ENCODE data around the gene NSL1. TPM values are rescaled to one million over a fixed set of nuclear protein-coding genes. Genes with fewer than 3 reads are reported as not detected.
A peak's percentile ranks its signal among the peaks of the same experiment; 100 is the strongest.
"Not testable (repeated sequence)": the region's sequence is repeated elsewhere in the genome, so short reads cannot be mapped to it uniquely, and the experiment has no call there.

NSL1 gene, protein sequence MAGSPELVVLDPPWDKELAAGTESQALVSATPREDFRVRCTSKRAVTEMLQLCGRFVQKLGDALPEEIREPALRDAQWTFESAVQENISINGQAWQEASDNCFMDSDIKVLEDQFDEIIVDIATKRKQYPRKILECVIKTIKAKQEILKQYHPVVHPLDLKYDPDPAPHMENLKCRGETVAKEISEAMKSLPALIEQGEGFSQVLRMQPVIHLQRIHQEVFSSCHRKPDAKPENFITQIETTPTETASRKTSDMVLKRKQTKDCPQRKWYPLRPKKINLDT
- polyA plus RNA-seq (ENCODE audit: insufficient read length in 10 of 10) = 10 to 100 TPM; 30.5 to 36.4 (median 32.6) TPM
- long read RNA-seq, donor 1, transcript NSL1-202 (6 exons, 2,317 nt) = major isoform, 11 of 11 reads
- long read RNA-seq, donor 1, partial matches to known transcripts = 0 of 11 reads
- long read RNA-seq, donor 1, other reads (novel, unspliced or antisense) = 0 of 11 reads
- long read RNA-seq, donor 2, transcript NSL1-202 (6 exons, 2,317 nt) = major isoform, 8 of 17 reads
- long read RNA-seq, donor 2, partial matches to known transcripts = 8 of 17 reads
- long read RNA-seq, donor 2, other reads (novel, unspliced or antisense) = 0 of 17 reads
- long read RNA-seq, donor 3 = 0 reads
- long read RNA-seq, donor 4, transcript NSL1-202 (6 exons, 2,317 nt) = major isoform, 5 of 6 reads
- long read RNA-seq, donor 4, partial matches to known transcripts = 0 of 6 reads
- long read RNA-seq, donor 4, other reads (novel, unspliced or antisense) = 0 of 6 reads
- long read RNA-seq, donor 5, transcript NSL1-202 (6 exons, 2,317 nt) = major isoform, 19 of 20 reads
- long read RNA-seq, donor 5, partial matches to known transcripts = 0 of 20 reads
- long read RNA-seq, donor 5, other reads (novel, unspliced or antisense) = 0 of 20 reads
- long read RNA-seq, donor 6, transcript NSL1-202 (6 exons, 2,317 nt) = major isoform, 12 of 13 reads
- long read RNA-seq, donor 6, partial matches to known transcripts = 0 of 13 reads
- long read RNA-seq, donor 6, other reads (novel, unspliced or antisense) = 0 of 13 reads
- long read RNA-seq, donor 7, transcript NSL1-202 (6 exons, 2,317 nt) = major isoform, 8 of 11 reads
- long read RNA-seq, donor 7, partial matches to known transcripts = 0 of 11 reads
- long read RNA-seq, donor 7, other reads (novel, unspliced or antisense) = 0 of 11 reads
- long read RNA-seq, donor 8, transcript NSL1-202 (6 exons, 2,317 nt) = major isoform, 11 of 12 reads
- long read RNA-seq, donor 8, partial matches to known transcripts = 0 of 12 reads
- long read RNA-seq, donor 8, other reads (novel, unspliced or antisense) = 0 of 12 reads
- long read RNA-seq, donor 9, partial matches to known transcripts = 0 of 3 reads
- long read RNA-seq, donor 9, other reads (novel, unspliced or antisense) = 0 of 3 reads

DNA sequence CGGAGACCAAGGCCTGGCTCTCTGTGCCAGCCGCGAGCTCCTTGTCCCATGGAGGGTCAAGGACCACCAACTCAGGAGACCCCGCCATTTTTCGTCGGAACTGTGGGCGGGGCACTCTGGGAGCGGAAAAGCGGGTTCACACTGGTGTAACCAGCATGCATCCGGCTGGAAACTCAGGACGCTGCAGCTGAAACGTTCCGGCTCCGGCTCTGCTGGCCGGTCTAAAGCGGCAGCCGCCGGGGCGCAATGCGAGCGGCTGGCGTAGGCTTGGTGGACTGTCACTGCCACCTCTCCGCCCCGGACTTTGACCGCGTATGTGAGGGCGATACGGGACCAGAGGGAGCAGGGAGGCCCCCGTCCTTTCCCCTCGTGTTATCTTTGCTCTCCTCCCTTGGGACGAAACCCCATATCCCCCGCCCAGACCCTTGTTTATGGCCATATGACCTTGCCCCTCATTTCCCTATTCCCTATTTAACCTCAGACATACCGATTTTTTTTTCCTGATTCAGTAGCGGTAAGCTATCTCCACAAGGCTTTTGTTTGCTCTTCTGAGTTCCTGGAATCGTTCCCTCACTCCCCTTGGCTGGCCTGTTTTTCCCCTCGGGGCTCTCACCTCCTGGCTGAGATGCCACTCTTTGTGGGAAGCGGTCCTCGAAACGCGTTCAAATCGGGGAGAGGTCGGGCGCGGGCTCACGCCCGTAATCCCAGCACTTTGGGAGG is at the start of gene NSL1, which contains the start of gene TATDN3:
Gene NSL1 (minus strand): TSS at position 102 of the 720 bp plus-strand sequence. CDS start 14 bp downstream, at position 88.
Gene TATDN3 (plus strand): TSS at position 219 of the 720 bp plus-strand sequence. CDS start 28 bp downstream, at position 247.
- peak; percentile 95 to 98 (median 97) for DNase-seq

DNA sequence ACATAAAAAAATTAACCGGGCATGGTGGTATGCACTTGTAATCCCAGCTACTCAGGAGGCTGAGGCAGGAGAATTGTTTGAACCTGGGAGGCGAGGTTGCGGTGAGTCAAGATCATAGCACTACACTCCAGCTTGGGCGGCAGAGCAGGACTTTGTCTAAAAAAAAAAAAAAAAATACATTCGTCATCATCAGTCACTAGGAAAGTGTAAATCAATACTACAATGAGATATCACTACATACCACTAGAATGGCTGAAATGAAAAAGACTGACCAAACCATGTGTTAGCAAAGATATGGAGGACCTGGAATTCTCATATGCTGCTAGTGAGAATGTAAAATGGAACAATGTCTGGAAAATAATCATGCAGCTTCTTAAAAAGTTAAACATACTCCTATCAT is 46.6 kb upstream of the NSL1 start:
- DNase-seq = no peak

DNA sequence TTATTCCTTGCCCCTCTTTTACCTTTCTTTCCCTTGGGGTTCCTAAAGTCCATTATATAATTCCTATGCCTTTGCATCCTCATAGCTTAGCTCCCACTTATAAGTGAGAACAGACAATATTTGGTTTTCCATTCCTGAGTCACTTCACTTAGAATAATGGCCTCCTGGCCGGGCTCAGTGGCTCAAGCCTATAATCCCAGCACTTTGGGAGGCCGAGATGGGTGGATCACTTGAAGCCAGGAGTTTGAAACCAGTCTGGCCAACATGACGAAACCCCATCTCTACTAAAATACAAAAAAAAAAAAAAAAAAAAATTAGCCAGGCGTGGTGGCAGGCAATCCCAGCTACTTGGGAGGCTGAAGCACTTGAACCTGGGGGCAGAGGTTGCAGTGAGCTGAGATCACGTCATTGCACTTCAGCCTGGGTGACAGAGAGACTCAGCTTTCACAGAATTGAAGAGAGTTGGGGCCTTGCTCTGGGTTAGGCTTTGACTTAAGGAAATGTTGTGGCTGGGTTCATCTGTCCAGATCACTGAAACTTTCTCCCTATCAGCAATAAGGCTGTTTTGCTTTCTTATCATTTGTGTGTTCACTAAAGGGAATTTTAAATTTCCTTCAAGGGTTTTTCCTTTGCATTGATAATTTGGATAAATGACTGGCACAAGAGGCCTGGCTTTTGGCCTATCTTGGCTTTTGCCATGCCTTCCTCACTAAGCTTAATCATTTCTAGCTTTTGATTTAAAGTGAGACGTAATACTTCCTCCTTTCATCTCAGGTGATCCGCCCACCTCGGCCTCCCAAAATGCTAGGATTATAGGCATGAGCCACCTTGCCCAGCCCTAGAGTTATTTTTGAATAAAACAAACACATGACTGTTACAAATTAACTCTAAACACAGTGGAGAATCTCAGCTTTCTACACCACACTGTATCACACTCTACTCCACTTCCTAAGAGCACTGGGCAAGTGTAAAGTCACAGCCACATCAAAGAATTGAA is 41.9 kb upstream of the NSL1 start:
- DNase-seq = not testable (repeated sequence)

DNA sequence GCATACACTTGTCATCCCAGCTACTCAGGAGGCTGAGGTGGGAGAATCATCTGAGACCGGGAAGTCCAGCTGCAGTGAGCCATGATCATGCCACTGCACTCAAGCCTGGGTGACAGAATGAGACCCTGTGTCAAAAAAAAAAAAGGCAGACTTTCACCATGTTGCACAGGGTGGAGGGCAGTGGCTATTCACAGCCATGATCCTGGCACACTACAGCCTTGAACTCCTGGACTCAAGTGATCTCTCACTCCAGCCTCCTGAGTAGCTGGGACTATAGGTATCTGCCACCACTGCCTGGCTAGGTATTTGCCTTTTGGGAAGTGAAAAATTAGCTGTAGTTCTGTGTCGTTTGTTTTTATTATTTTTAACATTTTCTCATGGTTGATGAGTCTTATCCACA is 36.8 kb upstream of the NSL1 start:
- DNase-seq = no peak

DNA sequence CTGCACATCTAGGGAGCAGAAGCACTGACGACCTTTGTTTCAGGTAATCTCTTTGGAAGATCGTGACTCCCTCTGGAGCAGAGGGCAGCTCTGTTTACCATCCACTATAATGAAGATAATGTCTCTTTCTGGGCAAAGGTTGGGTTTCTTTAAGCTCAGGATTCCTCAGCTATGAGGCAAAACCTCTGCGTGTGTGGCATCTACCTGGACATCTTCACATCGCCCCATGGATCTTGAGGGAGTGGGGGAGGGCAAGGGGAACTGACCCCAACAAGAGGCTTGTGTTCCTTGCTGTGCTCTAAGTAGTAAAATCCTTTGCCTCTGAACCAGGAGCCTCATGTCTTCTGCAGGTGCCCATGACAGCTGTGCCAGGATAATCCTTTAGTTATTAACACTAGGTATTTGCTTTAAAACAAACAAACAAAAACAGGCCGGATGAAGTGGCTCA is 36.3 kb upstream of the NSL1 start:
- DNase-seq = no peak

DNA sequence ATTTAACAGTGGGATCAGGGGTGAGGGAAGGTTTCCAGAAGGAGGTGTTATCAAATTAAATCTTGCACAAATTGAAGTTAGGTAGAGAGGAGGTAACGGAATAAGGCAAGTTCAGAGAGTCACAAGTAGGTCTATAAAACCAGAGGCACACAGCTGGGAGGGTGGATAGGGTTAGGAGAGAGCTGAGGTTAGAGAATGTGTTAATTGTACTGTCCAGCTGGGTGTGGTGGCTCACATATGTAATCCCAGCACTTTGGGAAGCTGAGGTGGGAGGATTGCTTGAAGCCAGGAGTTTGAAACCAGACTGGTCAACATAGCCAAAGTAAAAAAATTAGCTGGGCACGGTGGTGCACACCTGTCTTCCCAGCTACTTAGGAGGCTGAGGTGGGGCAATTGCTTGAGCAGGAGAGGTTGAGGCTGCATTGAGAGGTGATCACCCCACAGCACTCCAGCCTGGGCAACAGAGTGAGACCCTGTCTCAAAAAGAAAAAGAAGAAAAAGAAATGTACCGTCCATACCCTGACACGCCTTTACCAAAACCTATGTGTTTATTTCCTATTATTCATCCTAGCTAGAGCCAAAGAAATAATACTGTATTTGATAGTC is 35.7 kb upstream of the NSL1 start:
- DNase-seq = no peak

DNA sequence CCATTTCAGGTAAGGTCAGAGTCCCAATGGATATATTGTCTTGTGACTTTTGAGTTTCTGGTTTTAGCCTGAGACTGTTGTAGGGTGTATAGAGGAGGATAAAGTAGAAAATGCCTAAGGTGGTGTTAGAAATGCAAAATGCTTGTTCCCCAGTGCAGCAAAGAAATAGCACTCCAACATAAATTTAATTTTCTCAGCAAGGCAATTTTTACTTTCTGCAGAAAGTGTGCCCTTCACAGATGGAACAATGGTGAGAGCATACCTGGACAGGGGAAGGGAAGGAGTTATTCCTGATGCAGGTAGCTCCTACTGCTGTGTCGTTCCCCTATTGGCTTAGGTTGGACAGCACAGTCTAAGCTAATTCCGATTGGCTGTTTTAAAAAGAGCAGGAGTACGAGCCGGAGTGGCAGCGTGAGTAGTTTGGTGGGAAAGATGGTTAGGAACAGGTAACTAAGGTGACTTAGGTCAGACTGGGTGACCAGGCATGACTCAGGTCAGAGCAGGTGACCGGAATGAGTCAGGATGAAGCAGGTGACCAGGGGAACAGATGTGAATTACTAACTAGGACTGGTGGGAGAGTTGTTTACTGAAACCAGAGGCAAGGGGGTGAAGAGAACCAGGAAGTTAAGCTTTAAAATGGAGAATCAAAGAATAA is 34.3 kb upstream of the NSL1 start:
- no peak for DNase-seq

DNA sequence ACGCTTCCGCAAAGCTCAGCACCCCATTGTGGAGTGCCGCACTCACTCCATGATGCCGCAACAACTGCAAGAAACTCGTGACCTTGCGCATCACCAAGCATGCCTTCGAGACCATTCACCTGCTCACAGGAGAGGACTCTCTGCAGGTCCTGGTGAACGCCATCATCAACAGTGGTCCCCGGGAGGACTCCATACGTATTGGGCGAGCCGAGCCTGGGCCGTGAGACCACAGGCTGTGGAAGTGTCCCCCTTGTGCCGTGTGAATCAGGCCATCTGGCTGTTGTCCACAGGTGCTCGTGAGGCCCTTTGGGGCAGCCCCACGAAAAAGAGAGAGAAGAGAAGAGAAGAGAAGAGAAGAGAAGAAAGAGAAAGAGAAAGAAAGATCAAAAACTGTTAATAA is 32.6 kb upstream of the NSL1 start:
- no peak for DNase-seq

DNA sequence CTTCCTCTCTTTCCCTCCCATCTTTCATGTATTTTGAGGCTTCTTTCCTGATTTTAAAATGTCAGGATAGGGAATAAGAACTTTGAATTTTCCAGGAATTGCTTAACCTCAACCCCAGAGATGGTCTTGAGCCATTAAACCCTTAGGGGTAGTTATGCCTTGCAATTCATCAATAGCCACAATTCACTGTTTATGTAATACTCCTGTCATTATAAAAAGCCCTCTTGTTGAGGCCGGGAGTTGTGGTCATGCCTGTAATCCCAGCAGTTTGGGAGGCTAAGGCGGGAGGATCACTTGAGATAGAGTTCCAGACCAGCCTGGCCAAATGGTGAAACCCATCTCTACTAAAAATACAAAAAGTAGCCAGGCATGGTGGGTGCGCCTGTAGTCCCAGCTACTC is 31.4 kb upstream of the NSL1 start:
- DNase-seq = no peak

DNA sequence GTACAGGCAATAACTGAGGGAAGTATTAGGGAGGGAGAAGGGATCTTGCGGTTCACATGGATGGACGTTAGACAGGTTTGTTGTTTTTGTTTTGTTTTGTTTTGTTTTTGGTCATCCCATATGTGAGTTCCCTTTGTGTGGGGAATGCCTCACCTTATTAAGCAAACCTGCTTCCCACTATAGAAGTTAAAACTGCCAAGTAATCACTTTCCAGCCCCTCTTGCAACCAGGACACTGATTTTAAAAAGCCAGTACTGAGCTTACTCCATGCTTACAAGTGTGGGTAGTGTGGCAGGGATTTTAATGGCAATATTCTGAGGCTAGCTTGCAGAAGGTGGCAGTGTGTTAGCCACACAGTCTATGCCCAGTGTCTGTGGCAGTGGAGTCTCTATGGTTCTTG is 29.4 kb upstream of the NSL1 start:
- no peak for DNase-seq

DNA sequence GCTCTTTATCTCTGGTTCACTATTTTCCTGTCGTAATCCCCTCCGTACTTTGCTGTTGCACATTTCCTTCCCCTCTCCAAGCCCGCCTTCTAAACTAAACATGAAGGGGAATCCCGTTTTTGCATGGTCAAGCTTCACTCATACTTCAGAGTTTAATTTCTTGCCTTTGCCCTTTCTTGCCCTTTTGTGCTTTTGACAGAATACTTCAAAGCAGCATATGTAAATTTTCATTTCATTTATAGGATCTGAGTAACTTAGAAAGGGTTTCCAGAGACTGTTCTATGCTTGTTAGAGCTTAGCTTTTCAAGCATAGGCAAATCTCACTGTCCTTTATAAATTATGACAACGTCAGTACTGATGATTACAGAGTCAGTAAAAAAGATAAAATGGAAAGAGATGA is 28.1 kb upstream of the NSL1 start:
- DNase-seq = no peak

DNA sequence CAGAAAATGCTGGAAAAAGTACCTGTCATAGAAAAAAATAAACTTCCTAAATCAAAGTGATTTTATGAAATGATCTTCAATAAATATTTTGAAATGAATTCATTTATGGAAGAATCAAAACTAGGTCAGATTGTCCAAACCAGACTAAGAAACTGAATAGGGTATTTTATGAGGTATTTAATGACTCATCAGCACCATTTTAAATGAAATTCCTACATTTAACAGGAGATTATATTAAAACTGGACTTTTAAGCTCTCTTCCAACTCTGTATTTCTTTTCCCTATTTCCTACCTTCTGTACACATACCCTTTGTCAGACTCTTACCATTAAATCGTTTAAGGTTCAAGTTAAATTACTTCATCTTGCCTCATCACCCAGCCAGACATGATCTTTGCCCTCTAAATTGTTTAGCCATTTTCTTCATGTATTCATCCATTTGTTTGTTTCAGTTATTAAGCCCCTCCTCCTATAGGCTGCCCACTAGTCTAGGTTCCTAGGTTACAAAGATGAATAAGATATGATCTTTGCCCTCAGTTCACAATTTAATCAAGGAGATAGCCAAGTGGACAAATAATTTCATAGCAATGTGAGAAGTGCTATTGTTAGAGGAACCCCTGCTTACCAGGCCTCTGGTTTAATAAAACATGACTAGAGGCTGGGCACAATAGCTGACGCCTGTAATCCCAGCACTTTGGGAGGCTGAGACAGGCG is 25.1 kb upstream of the NSL1 start:
- DNase-seq = no peak

DNA sequence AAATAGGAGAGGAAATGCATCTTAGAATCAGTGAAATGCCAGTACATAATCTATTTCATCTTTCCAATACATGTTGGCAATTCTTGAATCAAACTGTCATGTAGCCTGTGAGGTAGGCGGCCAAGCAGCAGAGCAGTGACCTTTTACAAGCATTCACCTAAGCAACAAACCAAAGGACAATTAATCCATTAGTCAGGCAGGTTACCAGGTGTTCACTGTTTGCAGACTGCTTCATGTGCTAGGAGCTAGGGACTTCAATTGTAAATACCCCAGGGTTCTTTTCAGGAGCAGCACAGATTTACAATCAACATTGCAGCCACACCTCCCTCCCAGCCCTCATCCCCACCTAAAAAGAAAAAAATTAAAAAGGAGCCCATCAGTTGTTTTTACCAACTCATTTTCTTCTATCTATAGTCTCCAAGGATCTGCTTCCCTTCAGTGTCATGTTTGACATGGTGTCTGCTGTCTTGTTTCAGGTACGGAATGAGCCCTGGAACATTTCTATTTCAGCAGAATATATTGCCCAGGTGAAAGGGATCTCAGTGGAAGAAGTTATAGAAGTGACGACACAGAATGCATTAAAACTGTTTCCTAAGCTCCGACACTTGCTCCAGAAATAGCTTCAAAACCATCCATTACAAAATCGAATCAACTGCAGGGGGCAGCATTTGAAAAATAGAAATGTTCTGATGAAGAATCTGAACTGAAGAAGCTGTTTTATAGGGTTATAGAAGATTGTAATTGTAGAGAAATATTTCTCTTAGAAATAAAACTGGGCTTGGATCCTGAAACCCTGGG is 23.2 kb upstream of the NSL1 start:
- peak; percentile 20 to 45 (median 37) for DNase-seq

DNA sequence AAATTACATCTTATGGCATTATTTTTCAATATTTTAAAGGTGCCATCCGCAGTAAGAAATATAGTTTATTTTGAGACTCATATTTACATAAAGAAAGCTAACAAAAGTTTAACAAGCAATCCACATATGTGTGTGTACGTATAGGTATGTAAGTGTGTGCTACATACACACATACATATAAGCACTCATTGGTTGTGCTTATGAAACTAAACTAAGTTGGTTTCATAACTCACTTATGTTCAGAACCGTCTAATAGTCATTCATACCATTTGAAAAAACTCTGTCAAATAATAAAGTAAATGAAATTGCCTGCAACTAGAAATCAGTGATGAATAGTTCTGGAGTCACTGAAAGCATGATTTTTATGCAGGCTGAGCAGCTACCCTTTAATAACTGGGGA is 14.2 kb upstream of the NSL1 start:
- DNase-seq = no peak

DNA sequence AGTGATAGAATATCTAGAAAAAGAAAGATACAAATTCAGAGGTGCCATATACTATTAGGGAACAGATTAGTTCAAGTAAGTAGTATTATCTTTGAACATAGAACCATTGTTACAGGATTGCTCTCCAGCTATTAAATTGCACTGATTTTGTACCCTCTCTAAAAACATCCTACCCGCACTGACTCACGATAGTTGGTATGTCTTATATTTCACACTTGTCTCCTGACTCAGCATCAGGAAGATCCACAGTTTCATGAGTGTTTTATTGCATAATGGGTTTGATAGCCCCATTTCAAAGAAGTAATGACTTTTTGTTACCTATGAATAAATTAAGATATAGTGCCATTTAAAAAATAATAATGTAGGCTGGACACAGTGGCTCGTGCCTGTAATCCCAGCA is 6.1 kb upstream of the NSL1 start:
- no peak for DNase-seq

DNA sequence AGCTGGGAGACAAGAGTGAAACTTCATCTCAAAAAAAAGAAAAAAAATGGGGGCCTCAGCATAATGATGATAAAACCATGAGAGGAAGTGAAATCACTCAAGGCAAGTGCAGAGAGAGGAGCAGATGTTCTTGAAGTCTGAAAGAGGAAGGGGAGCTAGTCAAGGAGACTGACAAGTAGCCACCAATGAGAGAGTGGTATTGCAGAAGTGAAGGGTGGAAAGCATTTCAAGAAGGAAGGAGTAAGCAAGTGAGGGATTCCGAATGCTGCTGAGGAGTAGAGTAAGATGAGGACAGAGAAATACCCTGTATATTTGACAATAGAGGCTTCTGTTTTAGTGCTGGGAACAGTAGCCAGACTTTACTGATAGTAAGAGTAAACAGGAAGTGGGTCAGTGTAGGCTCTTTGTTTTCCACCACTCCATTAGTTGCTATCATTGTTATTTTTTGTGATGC is 3.0 kb upstream of the NSL1 start:
- peak in 2 of 3 donors; percentile 9 to 31 for DNase-seq

DNA sequence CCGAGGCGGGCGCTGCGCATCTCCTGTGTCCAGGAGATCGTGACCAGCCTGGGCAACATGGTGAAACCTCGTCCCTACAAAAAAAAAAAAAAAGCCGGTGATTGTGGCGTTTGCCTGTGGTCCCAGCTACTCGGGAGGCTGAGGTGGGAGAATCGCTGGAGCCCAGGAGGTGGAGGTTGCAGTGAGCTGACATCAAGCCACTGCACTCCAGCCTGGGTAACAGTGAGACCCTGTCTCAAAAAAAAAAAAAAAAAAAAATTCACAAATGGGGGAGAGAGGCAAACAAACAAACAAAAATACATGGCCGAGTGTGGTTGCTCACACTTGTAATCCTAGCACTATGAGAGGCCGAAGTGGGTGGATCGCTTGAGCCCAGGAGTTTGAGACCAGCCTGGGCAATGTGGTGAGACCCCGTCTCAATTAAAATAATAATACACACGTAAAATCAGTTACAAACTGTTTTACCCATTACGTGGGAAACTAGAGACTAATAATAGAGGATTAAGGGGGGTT is 875 bp upstream of the NSL1 start:
- peak in 1 of 3 donors; percentile 22 for DNase-seq
